ENCODE measurements around the gene RUNDC1. TPM values are rescaled to one million over a fixed set of nuclear protein-coding genes. Genes with fewer than 3 reads are reported as not detected.
"Not testable (repeated sequence)": the region's sequence is repeated elsewhere in the genome, so short reads cannot be mapped to it uniquely, and the experiment has no call there.

RUNDC1 gene
- 6.2 and 10.1 TPM in 2 replicates for total RNA-seq

GRCh38 chr17:42980274-42980765 is at the start of gene RUNDC1:
RUNDC1 (plus strand) TSS chr17:42980565; CDS start chr17:42980577, 12 bp downstream.
- DNase-seq (ENCODE audit: low read depth in 2 of 2), result peak; percentile 60 to 84

- peak; percentile 39 to 67 for DNase-seq (ENCODE audit: low read depth in 2 of 2)
Measured at GRCh38 chr17:42937712-42938596, 42.4 kb upstream of the RUNDC1 start.

- peak in 1 of 2 donors; percentile 20 for DNase-seq (ENCODE audit: low read depth in 2 of 2)
Measured at GRCh38 chr17:42944211-42944610, 36.2 kb upstream of the RUNDC1 start.

- DNase-seq (ENCODE audit: low read depth in 2 of 2), result no peak
Measured at GRCh38 chr17:42946812-42947211, 33.6 kb upstream of the RUNDC1 start.

- no peak for DNase-seq (ENCODE audit: low read depth in 2 of 2)
Measured at GRCh38 chr17:42950044-42950783, 30.2 kb upstream of the RUNDC1 start.

- DNase-seq (ENCODE audit: low read depth in 2 of 2), result peak in 1 of 2 donors; percentile 29
Measured at GRCh38 chr17:42953669-42954068, 26.7 kb upstream of the RUNDC1 start.

GRCh38 chr17:42964161-42964932 is 16.0 kb upstream of the RUNDC1 start, which contains the start of gene AARSD1:
AARSD1 (minus strand) TSS chr17:42964454; CDS start chr17:42964440, 14 bp downstream.
- DNase-seq (ENCODE audit: low read depth in 2 of 2), result peak; percentile 91 to 96

- DNase-seq (ENCODE audit: low read depth in 2 of 2), result no peak
Measured at GRCh38 chr17:42967925-42968324, 12.4 kb upstream of the RUNDC1 start.

GRCh38 chr17:42969001-42969581 is 11.3 kb upstream of the RUNDC1 start:
- DNase-seq (ENCODE audit: low read depth in 2 of 2), result peak in 1 of 2 donors; percentile 9

- DNase-seq (ENCODE audit: low read depth in 2 of 2), result no peak
Measured at GRCh38 chr17:42971589-42971988, 8.8 kb upstream of the RUNDC1 start.

GRCh38 chr17:42973323-42973722 is 7.0 kb upstream of the RUNDC1 start:
- DNase-seq (ENCODE audit: low read depth in 2 of 2), result not testable (repeated sequence)

GRCh38 chr17:42975265-42975664 is 5.1 kb upstream of the RUNDC1 start:
- DNase-seq (ENCODE audit: low read depth in 2 of 2), result no peak

GRCh38 chr17:42975701-42976100 is 4.7 kb upstream of the RUNDC1 start:
- DNase-seq (ENCODE audit: low read depth in 2 of 2), result not testable (repeated sequence)

GRCh38 chr17:42979511-42980273 is 673 bp upstream of the RUNDC1 start, which contains the start of gene PTGES3L:
PTGES3L (minus strand) TSS chr17:42980080; CDS start chr17:42980053, 27 bp downstream.
- DNase-seq (ENCODE audit: low read depth in 2 of 2), result peak in 1 of 2 donors; percentile 45

GRCh38 chr17:42980766-42981397 is 517 bp downstream of the RUNDC1 start:
- peak in 1 of 2 donors; percentile 66 for DNase-seq (ENCODE audit: low read depth in 2 of 2)

- no peak for DNase-seq (ENCODE audit: low read depth in 2 of 2)
Measured at GRCh38 chr17:42982266-42982665, 1.9 kb downstream of the RUNDC1 start.

- DNase-seq (ENCODE audit: low read depth in 2 of 2), result peak in 1 of 2 donors; percentile 21
Measured at GRCh38 chr17:42985225-42985624, 4.9 kb downstream of the RUNDC1 start.

- no peak for DNase-seq (ENCODE audit: low read depth in 2 of 2)
Measured at GRCh38 chr17:42989141-42989540, 8.8 kb downstream of the RUNDC1 start.
